A673 (cell line): ENCODE measurements around the gene KCNQ1. TPM values are rescaled to one million over a fixed set of nuclear protein-coding genes. Genes with fewer than 3 reads are reported as not detected.

ENCODE experiments used
- BruUV-seq: library from RNA; stranded (reverse); fragments of 400-500 nt; replicated peaks from 2 replicates; lab custom pipeline; 2021; lab: Mats Ljungman, UMichigan
- CTCF ChIA-PET: fragments of 300-600 bp; sonication (Branson Sonifier 250); formaldehyde crosslinking; loops from one replicate; lab custom pipeline; 2022; ENCODE audit warnings: antibody characterized with exemption; lab: Charles Lee
- POLR2A ChIA-PET: fragments of 300-600 bp; sonication (Branson Sonifier 250); formaldehyde crosslinking; loops from one replicate; lab custom pipeline; 2022; ENCODE audit warnings: antibody characterized with exemption; ENCODE audit not compliant: low non-redundant PET; lab: Charles Lee
- DNase-seq: peaks from one replicate; pipeline ENCODE4 v3.0.0-alpha.2; 2015; ENCODE audit warnings: low spot score
- H3K27ac ChIP-seq: fragments of 200-600 bp; sonication (generic); 2 replicates; pipeline ENCODE4 v1.5.1; 2016; ENCODE audit warnings: mixed run types, low read depth, mild to moderate bottlenecking, mixed read lengths, antibody characterized with exemption, low read length; ENCODE audit not compliant: poor library complexity, severe bottlenecking
- H3K27me3 ChIP-seq: fragments of 200-600 bp; sonication (generic); replicated peaks from 2 replicates; pipeline ENCODE4 v1.6.1; 2017; ENCODE audit warnings: mixed run types, low read depth, mild to moderate bottlenecking, mixed read lengths, antibody characterized with exemption, low read length; ENCODE audit not compliant: insufficient read depth, poor library complexity
- H3K36me3 ChIP-seq: fragments of 200-600 bp; sonication (generic); 2 replicates; pipeline ENCODE4 v1.6.1; 2016; ENCODE audit warnings: mixed run types, mild to moderate bottlenecking, mixed read lengths, antibody characterized with exemption, low read length; ENCODE audit not compliant: insufficient read depth, poor library complexity, severe bottlenecking
- H3K4me1 ChIP-seq: fragments of 200-600 bp; sonication (generic); 2 replicates; pipeline ENCODE4 v1.6.1; 2017; ENCODE audit warnings: mixed run types, mild to moderate bottlenecking, mixed read lengths, antibody characterized with exemption, low read length; ENCODE audit not compliant: insufficient read depth, poor library complexity, severe bottlenecking
- H3K4me3 ChIP-seq: fragments of 200-600 bp; sonication (generic); 2 replicates; pipeline ENCODE4 v1.5.1; 2016; ENCODE audit warnings: low read depth, mixed run types, mild to moderate bottlenecking, mixed read lengths, low read length; ENCODE audit not compliant: poor library complexity, severe bottlenecking
- H3K9me3 ChIP-seq: fragments of 200-600 bp; sonication (generic); 2 replicates; pipeline ENCODE4 v1.6.1; 2016; ENCODE audit warnings: mixed run types, low read depth, mild to moderate bottlenecking, mixed read lengths, antibody characterized with exemption, low read length; ENCODE audit not compliant: poor library complexity, severe bottlenecking
- EZH2 ChIP-seq: fragments of 200-600 bp; sonication (generic); IDR thresholded peaks from 2 replicates; pipeline ENCODE4 v1.6.1; 2017; ENCODE audit warnings: borderline replicate concordance, low read depth, mild to moderate bottlenecking, mixed read lengths, antibody characterized with exemption, low read length; ENCODE audit not compliant: poor library complexity, severe bottlenecking
- intact Hi-C: fragments of 100-400 bp; cut with micrococcal nuclease; formaldehyde crosslinking; loops from one replicate; pipeline ENCODE4 v1.10.0; 2022; ENCODE audit not compliant: unreplicated experiment
- total RNA-seq: library from RNA; stranded (reverse); gene quantifications from 2 replicates; pipeline ENCODE4 v1.2.3, GENCODE V29; 2021
- TF ChIP-seq, protein P1 (sequence below): fragments of 300-800, 200-600 bp; sonication (generic); conservative IDR thresholded peaks from 2 replicates; pipeline ENCODE4 v1.5.1; 2017; ENCODE audit warnings: low read depth, mild to moderate bottlenecking, antibody characterized with exemption, low read length, moderate library complexity, mixed read lengths

KCNQ1 gene
- total RNA-seq, 1 experiment from 2014 or later = not detected

DNA sequence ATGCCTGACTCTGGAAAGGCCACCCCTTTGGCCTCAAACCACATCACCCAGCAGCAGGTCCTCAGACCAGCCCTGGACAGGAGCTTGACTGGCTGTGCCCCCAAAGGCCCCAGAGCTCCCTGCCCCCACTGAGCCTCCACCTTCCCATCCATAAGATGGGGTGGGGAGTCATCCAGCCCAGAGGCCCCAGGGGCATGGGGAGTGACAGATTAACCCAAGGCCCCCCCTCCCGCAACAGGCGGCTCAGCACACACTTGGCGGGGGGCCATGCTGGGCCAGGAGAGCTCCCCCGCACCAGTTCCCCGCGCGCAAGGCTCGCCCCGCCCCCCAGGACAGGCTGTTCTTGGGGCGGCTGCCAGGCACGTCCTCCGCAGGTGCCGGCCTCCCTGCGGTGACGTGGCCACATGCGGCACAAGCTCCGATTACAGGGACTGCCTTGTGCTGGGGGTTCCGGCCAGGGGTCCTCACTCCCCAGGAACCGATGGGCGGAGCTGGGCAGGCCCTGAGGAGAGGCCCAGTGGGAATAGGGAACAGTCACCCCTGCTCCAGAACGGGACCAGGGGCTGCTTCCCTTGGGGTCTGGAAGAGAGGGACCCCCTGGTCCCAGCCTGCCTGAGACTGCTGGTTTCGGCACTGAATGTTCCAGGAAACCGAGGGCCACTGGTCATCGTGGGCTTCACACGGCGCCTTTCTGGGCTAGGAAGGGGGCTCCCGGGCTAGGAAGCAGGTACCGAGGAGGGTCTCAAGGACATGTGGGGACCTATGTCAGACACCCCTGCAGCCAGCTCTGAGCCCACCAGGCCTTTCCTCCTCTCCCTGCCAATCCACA is 445.9 kb downstream of the KCNQ1 start:
- Histone ChIP-seq H3K36me3 (no peaks in the 10 kb centered on the region), H3K27me3 (no peaks in the 10 kb centered on the region), H3K27ac (peak overlapping the region; percentile 54), H3K9me3 (no peaks in the 10 kb centered on the region), H3K4me3 (no peak overlapping the region), H3K4me1 (peaks cover 19% of the 10 kb centered on the region)
- BruUV-seq = no TSS peak
- ChIA-PET CTCF (interaction anchor here (5.8 kb wide), 1 partner anchor 359 kb away, joined by 52 read pairs; no protein-coding TSS in a partner anchor), POLR2A (no interaction called here)
- intact Hi-C loops = loop anchor here (5.0 kb wide), 1 partner anchor 463 kb away; no protein-coding TSS in a partner anchor
- TF ChIP-seq EZH2 = no peak
- TF ChIP-seq, protein P1, sequence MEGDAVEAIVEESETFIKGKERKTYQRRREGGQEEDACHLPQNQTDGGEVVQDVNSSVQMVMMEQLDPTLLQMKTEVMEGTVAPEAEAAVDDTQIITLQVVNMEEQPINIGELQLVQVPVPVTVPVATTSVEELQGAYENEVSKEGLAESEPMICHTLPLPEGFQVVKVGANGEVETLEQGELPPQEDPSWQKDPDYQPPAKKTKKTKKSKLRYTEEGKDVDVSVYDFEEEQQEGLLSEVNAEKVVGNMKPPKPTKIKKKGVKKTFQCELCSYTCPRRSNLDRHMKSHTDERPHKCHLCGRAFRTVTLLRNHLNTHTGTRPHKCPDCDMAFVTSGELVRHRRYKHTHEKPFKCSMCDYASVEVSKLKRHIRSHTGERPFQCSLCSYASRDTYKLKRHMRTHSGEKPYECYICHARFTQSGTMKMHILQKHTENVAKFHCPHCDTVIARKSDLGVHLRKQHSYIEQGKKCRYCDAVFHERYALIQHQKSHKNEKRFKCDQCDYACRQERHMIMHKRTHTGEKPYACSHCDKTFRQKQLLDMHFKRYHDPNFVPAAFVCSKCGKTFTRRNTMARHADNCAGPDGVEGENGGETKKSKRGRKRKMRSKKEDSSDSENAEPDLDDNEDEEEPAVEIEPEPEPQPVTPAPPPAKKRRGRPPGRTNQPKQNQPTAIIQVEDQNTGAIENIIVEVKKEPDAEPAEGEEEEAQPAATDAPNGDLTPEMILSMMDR = no peak
- DNase-seq = no peak

DNA sequence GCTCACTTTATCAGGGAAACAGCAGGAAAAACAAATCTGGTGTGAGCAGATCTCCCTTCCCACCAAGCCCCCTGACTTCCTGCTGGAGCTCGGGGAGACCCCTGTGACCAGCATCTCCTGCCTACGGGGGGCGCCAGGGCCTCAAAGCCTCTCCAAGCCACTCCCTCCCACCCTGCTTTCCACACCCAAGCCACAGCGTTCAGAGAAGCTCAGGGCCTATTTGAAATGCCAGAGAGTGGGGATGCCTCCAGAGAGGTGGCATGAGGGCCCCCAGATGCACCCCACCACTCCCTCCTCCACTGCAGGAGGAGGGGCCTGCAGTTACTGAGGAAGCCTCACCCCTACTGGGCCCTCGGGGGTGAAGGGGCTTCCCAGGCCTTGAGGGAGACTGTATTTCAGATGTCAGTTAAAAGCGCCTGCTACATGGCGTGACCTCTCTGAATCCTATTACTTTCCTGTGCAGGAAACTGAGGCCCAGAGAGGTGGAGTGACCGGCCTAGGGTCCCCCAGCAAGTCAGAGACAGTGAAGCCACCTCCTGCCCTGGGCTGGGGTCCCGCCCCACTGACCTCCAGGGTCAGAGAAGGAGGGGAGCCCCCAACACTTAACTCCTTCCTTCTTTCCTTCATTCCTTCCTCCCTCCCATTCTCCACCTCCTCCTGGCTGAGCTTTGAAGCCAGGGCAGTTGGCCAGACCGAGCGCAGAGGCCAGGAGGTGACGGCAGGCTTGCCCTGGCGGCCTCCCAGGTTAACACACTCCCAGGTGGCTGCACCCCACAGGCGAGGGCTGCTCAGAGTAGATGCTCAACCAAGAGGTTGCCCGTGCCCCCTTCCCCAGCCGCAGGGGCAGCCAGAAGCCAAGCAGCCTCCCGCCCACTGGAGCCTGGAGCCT is 446.8 kb downstream of the KCNQ1 start:
- peaks cover 19% of the 10 kb centered on the region for H3K4me1 ChIP-seq
- no peaks in the 10 kb centered on the region for H3K27me3 ChIP-seq
- TF ChIP-seq, protein P1 = peak; percentile 31
- no peak for TF ChIP-seq EZH2
- no peaks in the 10 kb centered on the region for H3K36me3 ChIP-seq
- no TSS peak for BruUV-seq
- peak overlapping the region; percentile 32 for H3K4me3 ChIP-seq
- peak overlapping the region; percentile 55 for H3K27ac ChIP-seq
- DNase-seq = peak; percentile 53
- no peaks in the 10 kb centered on the region for H3K9me3 ChIP-seq
- ChIA-PET CTCF (interaction anchor here (0.6 to 5.8 kb wide), 2 partner anchors 200 to 360 kb away, joined by 3 to 52 read pairs; no protein-coding TSS in a partner anchor), POLR2A (no interaction called here)
- intact Hi-C loops = loop anchor here (1.0 to 5.0 kb wide), 2 partner anchors 358 to 464 kb away; no protein-coding TSS in a partner anchor
